Stimulated activated CD4-positive, alpha-beta T cell treated with anti-CD3 and anti-CD28 coated beads, Interleukin-2, amount 100 ng/mL, for 4 hours (primary cell): ENCODE measurements around the gene FRMD6.

Source experiments
- DNase-seq: peaks from one replicate; pipeline ENCODE4 v3.0.0-alpha.2; 2020; ENCODE audit warnings: low read depth

FRMD6 gene

GRCh38 chr14:51780006-51780692 is 128.4 kb downstream of the FRMD6 start:
- peak; percentile 59 for DNase-seq
